ENCODE data around the gene NXPE3. TPM values are rescaled to one million over a fixed set of nuclear protein-coding genes. Genes with fewer than 3 reads are reported as not detected.
A peak's percentile ranks its signal among the peaks of the same experiment; 100 is the strongest.

NXPE3 gene
- polyA plus RNA-seq, 3 donors: 14.6 to 35.8 (median 19.8) TPM

DNA sequence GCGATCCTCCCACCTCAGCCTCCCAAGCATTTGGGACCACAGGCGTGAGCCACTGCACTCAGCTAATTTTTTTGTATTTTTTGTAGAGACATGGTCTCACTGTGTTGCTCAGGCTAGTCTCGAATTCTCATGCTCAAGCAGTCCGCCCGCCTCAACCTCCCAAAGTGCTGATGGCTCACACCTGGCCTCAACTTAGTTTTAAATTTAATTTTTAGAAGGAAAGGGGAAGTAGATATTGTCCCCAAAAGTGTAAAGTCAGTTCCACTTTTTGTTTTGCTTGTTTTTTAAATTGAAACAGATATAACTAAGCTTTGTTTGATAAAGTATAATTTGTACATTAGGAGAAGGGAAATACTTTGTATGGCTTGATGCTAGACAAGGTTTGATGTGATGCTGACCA is 39.0 kb downstream of the NXPE3 start:
- intact Hi-C loops (cut with micrococcal nuclease): loop anchor here (10.0 kb wide), 1 partner anchor 207 kb away; no protein-coding TSS in a partner anchor
- no CpG with 5 or more reads among the region's 5 CpGs for whole genome bisulfite sequencing (ENCODE audit: insufficient coverage)

DNA sequence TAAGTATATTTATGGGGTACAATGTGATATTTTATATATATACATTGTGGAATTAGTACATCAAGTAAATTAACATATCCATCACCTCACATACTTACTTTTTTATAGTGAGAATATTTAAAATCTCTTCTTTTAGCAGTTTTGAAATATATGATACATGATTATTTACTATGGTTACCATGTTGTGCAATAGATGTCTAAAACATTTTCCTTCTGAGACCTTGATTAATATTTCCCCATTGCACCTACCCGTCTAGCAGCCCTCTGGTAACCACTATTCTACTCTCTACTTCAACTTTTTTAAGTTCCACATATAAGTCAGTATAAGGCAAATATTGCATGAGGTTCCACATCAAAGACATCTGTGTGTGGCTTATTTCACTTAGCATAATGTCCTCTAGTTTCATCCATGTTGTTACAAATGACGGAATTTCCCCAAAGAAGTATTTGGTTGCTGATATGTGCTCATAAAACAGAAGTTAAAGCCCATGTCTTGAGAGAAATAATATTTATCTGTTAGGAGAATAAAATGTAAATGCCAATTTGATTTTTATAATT is 40.7 kb downstream of the NXPE3 start:
- no peaks in the 10 kb centered on the region for H4K20me1 ChIP-seq (ENCODE audit: insufficient read depth, low read length)
- H3K27me3 ChIP-seq (ENCODE audit: control insufficient read depth in 2 of 2, insufficient read depth in 2 of 2, low read length in 2 of 2): no peaks in the 10 kb centered on the region
- no peak for TF ChIP-seq CTCF (IDR thresholded peaks at IDR 0.05)
- H3K27ac ChIP-seq (ENCODE audit: low read depth in 1 of 2, low read length in 2 of 2): peak overlapping the region in 1 of 2 donors; percentile 78
- Mint-ChIP-seq H3K36me3 (peaks cover 31 to 39% of the 10 kb centered on the region in 2 donors), H3K27me3 (ENCODE audit: low read depth in 3 of 3) (peaks cover 0 to 2% (median 0%) of the 10 kb centered on the region in 3 donors), H3K4me3 (no peak overlapping the region), H3K4me1 (peaks cover 36% of the 10 kb centered on the region), H3K27ac (peak overlapping the region; percentile 72 to 91 (median 88)), H3K9me3 (no peaks in the 10 kb centered on the region)
- no peaks in the 10 kb centered on the region for H3K9me3 ChIP-seq (replicated peaks in 1 of 2; ENCODE audit: control insufficient read depth in 1 of 2, insufficient read depth in 1 of 2, low read length in 2 of 2)
- no peak overlapping the region for H3K9ac ChIP-seq (ENCODE audit: insufficient read depth, low read length, poor library complexity, severe bottlenecking)
- WGBS (ENCODE audit: insufficient coverage): no CpG with 5 or more reads among the region's 2 CpGs
- no peak overlapping the region for H2AFZ ChIP-seq (ENCODE audit: insufficient read depth, low read depth, low read length, poor library complexity, severe bottlenecking)
- intact Hi-C loops (cut with micrococcal nuclease): loop anchor here (10.0 kb wide), 1 partner anchor 205 kb away; no protein-coding TSS in a partner anchor
- peak overlapping the region; percentile 29 for H3K4me2 ChIP-seq (replicated peaks; ENCODE audit: extremely low read depth, low read length, poor library complexity, severe bottlenecking)
- H3K79me2 ChIP-seq (ENCODE audit: insufficient read depth, low read length): peaks cover 44% of the 10 kb centered on the region
- peaks cover 15 to 36% of the 10 kb centered on the region in 2 donors for H3K4me1 ChIP-seq (ENCODE audit: control insufficient read depth in 1 of 2, insufficient read depth in 2 of 2, low read length in 2 of 2)
- peak; percentile 75 to 92 (median 88) for DNase-seq
- H3K36me3 ChIP-seq (replicated peaks in 1 of 2; ENCODE audit: control insufficient read depth in 1 of 2, insufficient read depth in 2 of 2, low read length in 2 of 2): peaks cover 15 to 29% of the 10 kb centered on the region in 2 donors
- peak overlapping the region in 1 of 3 experiments; percentile 12 for H3K4me3 ChIP-seq (replicated peaks in 1 of 3; ENCODE audit: low read depth in 2 of 3, low read length in 3 of 3)

More for the DNA sequence above, 39.0 kb downstream of the NXPE3 start:
- Histone ChIP-seq H3K4me2 (replicated peaks; ENCODE audit: extremely low read depth, low read length, poor library complexity, severe bottlenecking) (peak overlapping the region; percentile 54), H3K9ac (ENCODE audit: insufficient read depth, low read length, poor library complexity, severe bottlenecking) (no peak overlapping the region), H3K4me3 (replicated peaks in 1 of 3; ENCODE audit: low read depth in 2 of 3, low read length in 3 of 3) (peak overlapping the region in 1 of 3 experiments; percentile 40), H3K27ac (ENCODE audit: low read depth in 1 of 2, low read length in 2 of 2) (peak overlapping the region in 1 of 2 donors; percentile 78), H3K27me3 (ENCODE audit: control insufficient read depth in 2 of 2, insufficient read depth in 2 of 2, low read length in 2 of 2) (no peaks in the 10 kb centered on the region), H3K36me3 (replicated peaks in 1 of 2; ENCODE audit: control insufficient read depth in 1 of 2, insufficient read depth in 2 of 2, low read length in 2 of 2) (peaks cover 15 to 23% of the 10 kb centered on the region in 2 donors), H4K20me1 (ENCODE audit: insufficient read depth, low read length) (no peaks in the 10 kb centered on the region), H3K4me1 (ENCODE audit: control insufficient read depth in 1 of 2, insufficient read depth in 2 of 2, low read length in 2 of 2) (peaks cover 17 to 42% of the 10 kb centered on the region in 2 donors), H2AFZ (ENCODE audit: insufficient read depth, low read depth, low read length, poor library complexity, severe bottlenecking) (no peak overlapping the region), H3K79me2 (ENCODE audit: insufficient read depth, low read length) (peaks cover 44% of the 10 kb centered on the region), H3K9me3 (replicated peaks in 1 of 2; ENCODE audit: control insufficient read depth in 1 of 2, insufficient read depth in 1 of 2, low read length in 2 of 2) (no peaks in the 10 kb centered on the region)
- Mint-ChIP-seq H3K27me3 (ENCODE audit: low read depth in 3 of 3) (peaks cover 0 to 2% (median 0%) of the 10 kb centered on the region in 3 donors), H3K4me1 (peaks cover 35% of the 10 kb centered on the region), H3K4me3 (peak overlapping the region in 1 of 2 donors; percentile 21), H3K27ac (peak overlapping the region; percentile 83 to 91 (median 87)), H3K9me3 (no peaks in the 10 kb centered on the region), H3K36me3 (peaks cover 30 to 35% of the 10 kb centered on the region in 2 donors)
- DNase-seq: peak in 1 of 3 donors; percentile 39
- no peak for TF ChIP-seq CTCF (IDR thresholded peaks at IDR 0.05)

All from CD14-positive monocyte (primary cell).